DND-41 (cell line): ENCODE data around the gene MAP3K10.

Source experiments
- EZH2 ChIP-seq: IDR thresholded peaks from 3 replicates; pipeline ENCODE4 v1.6.1; 2012; ENCODE audit warnings: borderline replicate concordance, low read depth, mild to moderate bottlenecking, moderate library complexity, low read length, inconsistent platforms; ENCODE audit not compliant: severe bottlenecking
- TF ChIP-seq, protein P1 (sequence below): IDR thresholded peaks from 2 replicates; pipeline ENCODE4 v1.5.1; 2012; ENCODE audit warnings: borderline replicate concordance, low read length, moderate library complexity, mild to moderate bottlenecking; ENCODE audit not compliant: poor library complexity, severe bottlenecking; ENCODE audit errors: extremely low read depth

- no peak for TF ChIP-seq EZH2
- TF ChIP-seq, protein P1, sequence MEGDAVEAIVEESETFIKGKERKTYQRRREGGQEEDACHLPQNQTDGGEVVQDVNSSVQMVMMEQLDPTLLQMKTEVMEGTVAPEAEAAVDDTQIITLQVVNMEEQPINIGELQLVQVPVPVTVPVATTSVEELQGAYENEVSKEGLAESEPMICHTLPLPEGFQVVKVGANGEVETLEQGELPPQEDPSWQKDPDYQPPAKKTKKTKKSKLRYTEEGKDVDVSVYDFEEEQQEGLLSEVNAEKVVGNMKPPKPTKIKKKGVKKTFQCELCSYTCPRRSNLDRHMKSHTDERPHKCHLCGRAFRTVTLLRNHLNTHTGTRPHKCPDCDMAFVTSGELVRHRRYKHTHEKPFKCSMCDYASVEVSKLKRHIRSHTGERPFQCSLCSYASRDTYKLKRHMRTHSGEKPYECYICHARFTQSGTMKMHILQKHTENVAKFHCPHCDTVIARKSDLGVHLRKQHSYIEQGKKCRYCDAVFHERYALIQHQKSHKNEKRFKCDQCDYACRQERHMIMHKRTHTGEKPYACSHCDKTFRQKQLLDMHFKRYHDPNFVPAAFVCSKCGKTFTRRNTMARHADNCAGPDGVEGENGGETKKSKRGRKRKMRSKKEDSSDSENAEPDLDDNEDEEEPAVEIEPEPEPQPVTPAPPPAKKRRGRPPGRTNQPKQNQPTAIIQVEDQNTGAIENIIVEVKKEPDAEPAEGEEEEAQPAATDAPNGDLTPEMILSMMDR, result no peak
These were observed 29.4 kb downstream of the MAP3K10 start for GRCh38 chr19:40220674-40221073.
